Colonic mucosa (tissue), 4 donors: ENCODE results near the gene PCDHB1. TPM values are rescaled to one million over a fixed set of nuclear protein-coding genes. Genes with fewer than 3 reads are reported as not detected.

Experiments
- DNase-seq: peaks from one replicate; pipeline ENCODE4 v3.0.0-alpha.2; 2020
- H3K27ac ChIP-seq: fragments of 200-600 bp; one replicate; pipeline ENCODE4 v1.8.0; 2021
- H3K27me3 ChIP-seq: fragments of 200-600 bp; one replicate; pipeline ENCODE4 v1.8.0; 2021
- H3K36me3 ChIP-seq: fragments of 200-600 bp; one replicate; pipeline ENCODE4 v1.8.0; 2021
- H3K4me1 ChIP-seq: fragments of 200-600 bp; one replicate; pipeline ENCODE4 v1.8.0; 2021; ENCODE audit warnings: mild to moderate bottlenecking
- H3K4me3 ChIP-seq: fragments of 200-600 bp; one replicate; pipeline ENCODE4 v1.8.0; 2021
- H3K9ac ChIP-seq, 2 donors: one replicate each; pipeline ENCODE4 v1.7.0; 2013; ENCODE audit warnings: control low read depth in 2 of 2, low read depth in 2 of 2, low read length in 2 of 2
- H3K9me3 ChIP-seq: fragments of 200-600 bp; one replicate; pipeline ENCODE4 v1.8.0; 2021
- intact Hi-C: fragments of 100-400 bp; cut with DNase I; formaldehyde crosslinking; loops from one replicate; pipeline ENCODE4 v1.14.1; 2022
- total RNA-seq, 2 donors: library from RNA; stranded (reverse); fragmentation: NEBNext Ultra II Directional in 1 of 2; extraction: Animal tissue kit (Norgen Biotek cat#: 25700) in 1 of 2; gene quantifications; one replicate each; pipeline ENCODE4 v1.2.1, GENCODE V29; 2021
- TF ChIP-seq, protein P1 (sequence below): fragments of 200-600 bp; IDR thresholded peaks from one replicate; pipeline ENCODE4 v1.8.0; 2022; ENCODE audit warnings: antibody characterized with exemption, mild to moderate bottlenecking
- donor health status: healthy.
- donor health status: DM: no; HTN: no; CAD: no.
- donor health status: DM: no; HTN: no; CAD: no.

Gene PCDHB1
- total RNA-seq, 2 donors from 2014 or later: not detected

DNA sequence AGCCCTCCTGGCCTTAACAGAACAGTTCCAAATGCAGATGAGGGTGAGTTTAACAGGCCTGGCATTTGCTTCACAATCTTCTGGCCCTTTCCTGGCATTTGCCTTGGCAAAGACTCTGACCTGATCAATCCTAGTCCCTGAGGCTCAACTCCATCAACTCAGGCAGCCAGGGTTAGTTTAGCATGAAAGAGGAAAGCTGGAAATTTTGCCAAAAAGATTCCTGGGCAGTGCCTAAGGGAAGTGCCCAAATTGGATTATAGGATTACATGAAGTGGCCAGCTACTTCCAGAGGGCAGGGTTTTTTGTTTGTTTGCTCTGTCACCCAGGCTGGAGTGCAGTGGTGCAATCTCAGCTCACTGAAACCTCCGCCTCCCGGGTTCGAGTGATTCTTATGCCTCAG is 48.1 kb upstream of the PCDHB1 start:
- no peak overlapping the region for H3K4me3 ChIP-seq
- DNase-seq: no peak
- H3K27me3 ChIP-seq: no peaks in the 10 kb centered on the region
- no peaks in the 10 kb centered on the region for H3K4me1 ChIP-seq
- no peaks in the 10 kb centered on the region for H3K9me3 ChIP-seq
- no peaks in the 10 kb centered on the region for H3K36me3 ChIP-seq
- no peak overlapping the region for H3K9ac ChIP-seq
- TF ChIP-seq, protein P1, sequence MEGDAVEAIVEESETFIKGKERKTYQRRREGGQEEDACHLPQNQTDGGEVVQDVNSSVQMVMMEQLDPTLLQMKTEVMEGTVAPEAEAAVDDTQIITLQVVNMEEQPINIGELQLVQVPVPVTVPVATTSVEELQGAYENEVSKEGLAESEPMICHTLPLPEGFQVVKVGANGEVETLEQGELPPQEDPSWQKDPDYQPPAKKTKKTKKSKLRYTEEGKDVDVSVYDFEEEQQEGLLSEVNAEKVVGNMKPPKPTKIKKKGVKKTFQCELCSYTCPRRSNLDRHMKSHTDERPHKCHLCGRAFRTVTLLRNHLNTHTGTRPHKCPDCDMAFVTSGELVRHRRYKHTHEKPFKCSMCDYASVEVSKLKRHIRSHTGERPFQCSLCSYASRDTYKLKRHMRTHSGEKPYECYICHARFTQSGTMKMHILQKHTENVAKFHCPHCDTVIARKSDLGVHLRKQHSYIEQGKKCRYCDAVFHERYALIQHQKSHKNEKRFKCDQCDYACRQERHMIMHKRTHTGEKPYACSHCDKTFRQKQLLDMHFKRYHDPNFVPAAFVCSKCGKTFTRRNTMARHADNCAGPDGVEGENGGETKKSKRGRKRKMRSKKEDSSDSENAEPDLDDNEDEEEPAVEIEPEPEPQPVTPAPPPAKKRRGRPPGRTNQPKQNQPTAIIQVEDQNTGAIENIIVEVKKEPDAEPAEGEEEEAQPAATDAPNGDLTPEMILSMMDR: no peak
- intact Hi-C loops: no loop called here
- H3K27ac ChIP-seq: no peak overlapping the region

DNA sequence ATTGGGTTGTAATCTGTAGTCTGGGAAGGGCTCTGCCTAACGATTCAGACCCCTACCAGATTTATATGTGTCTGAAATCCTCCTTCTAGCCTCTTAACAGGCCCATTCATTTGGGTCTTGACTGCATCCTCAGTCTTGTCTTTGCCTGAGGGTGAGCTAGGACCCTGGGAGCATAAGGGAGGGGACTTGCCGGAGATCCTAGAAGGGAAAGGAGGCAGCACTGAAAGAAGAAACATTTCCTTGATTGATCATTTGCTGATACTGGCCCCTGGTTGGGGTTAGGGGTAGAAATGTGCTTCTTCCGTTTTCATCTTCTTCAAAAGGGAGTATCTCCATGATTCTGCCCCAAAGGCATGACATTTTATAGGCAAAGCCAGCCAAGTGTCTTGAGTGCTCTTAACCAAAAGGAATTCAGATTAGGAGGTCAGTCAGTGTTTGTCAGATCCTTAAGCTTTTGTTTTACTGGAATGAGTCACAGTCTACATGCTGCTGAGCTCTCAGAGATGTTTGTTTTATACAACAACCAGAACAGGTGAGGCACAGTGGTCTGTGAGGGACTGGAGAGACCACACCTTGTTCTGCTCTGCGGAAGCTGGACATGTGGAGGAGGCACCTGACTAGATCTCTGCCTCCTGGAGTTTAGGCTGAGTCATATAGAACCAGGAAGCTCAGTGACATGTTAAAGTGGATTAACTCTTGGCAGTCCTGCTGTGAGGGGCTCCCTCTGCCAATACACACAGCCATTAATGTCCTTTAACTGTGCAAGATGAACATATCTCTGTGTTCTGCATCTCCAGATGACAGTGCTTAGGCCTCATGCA is 47.2 kb upstream of the PCDHB1 start:
- Histone ChIP-seq H3K9ac (no peak overlapping the region), H3K4me3 (no peak overlapping the region), H3K9me3 (no peaks in the 10 kb centered on the region), H3K36me3 (no peaks in the 10 kb centered on the region), H3K27me3 (no peaks in the 10 kb centered on the region), H3K4me1 (no peaks in the 10 kb centered on the region), H3K27ac (no peak overlapping the region)
- intact Hi-C loops: no loop called here
- DNase-seq: no peak
- TF ChIP-seq, protein P1: no peak

DNA sequence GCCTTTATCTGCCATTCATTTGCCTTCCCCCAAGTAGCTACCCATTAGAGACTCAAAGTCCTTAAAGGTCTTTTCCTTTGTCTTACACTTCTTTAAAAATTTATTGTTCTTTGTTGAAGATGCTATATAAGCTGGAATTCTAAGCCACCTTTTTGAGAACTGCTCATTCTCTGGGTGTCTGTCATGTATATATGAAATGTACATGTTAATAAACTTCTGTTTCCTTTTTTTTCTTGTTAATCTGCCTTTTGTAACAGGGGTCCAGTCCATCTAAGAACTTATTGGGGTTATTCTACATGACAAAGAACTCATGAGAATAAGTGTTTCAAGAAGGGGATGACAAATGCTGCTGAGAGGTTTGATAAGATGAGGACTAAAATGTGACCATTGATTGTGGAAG is 43.4 kb upstream of the PCDHB1 start:
- Histone ChIP-seq H3K9ac (no peak overlapping the region), H3K36me3 (no peaks in the 10 kb centered on the region), H3K27ac (no peak overlapping the region), H3K9me3 (no peaks in the 10 kb centered on the region), H3K27me3 (no peaks in the 10 kb centered on the region), H3K4me3 (no peak overlapping the region), H3K4me1 (no peaks in the 10 kb centered on the region)
- TF ChIP-seq, protein P1: no peak
- intact Hi-C loops: no loop called here
- DNase-seq: no peak

DNA sequence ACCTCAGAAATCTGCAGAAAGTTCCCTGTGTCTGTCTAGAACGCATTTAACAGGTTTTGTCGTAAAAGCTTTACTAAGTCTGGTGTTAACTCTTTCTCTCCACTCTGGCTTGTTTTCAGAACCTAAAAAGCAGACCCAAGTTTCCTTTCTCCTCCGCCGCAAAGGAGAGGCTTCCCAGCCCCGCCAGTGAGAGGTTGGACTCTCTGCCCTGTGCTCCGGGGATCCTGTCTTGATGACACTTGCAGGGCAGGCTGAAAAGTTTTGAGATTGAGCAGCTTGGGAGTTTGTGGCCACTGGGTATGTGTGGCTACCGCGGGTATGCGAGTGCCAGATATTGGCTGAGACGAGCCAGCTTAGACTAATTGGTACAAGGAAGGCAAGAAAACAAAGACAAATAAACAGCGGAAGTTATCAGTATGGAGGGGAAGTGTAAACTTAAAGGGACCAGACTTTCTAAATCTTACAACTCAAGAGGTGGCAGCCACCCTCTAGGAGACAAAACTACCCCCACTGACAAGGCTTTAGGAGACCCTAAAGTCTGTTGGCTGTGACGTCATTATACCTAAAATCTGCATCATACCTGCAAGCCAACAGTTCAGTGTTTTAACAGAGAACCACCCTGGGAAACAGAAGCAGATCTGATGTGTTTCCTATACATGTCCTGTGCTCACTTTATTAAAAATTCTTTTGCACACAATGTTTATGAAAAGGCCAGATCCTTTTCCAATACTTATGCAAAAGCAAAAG is 41.0 kb upstream of the PCDHB1 start:
- intact Hi-C loops: no loop called here
- no peaks in the 10 kb centered on the region for H3K9me3 ChIP-seq

DNA sequence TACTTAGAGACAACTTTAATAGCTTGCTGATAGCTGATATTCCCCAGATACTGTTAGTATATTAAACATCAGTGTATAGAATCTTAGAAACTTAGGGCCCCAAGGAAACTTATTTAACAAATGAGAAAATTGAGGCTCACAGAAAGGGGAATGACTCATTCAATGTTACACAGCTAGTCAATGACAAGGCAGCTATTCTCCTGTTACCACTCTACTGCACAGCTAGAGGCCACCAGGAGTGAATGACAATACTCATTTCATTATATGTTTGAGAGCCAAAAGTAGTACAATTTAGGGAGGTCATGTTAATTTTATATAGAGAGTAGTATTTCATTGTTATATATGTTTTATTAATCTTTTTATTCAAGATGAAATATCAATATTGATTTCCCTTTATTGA is 33.2 kb upstream of the PCDHB1 start:
- H3K9me3 ChIP-seq: no peaks in the 10 kb centered on the region
- H3K4me3 ChIP-seq: no peak overlapping the region
- H3K27me3 ChIP-seq: no peaks in the 10 kb centered on the region
- no peaks in the 10 kb centered on the region for H3K4me1 ChIP-seq
- intact Hi-C loops: no loop called here
- H3K9ac ChIP-seq: no peak overlapping the region
- TF ChIP-seq, protein P1: no peak
- no peak for DNase-seq
- H3K27ac ChIP-seq: no peak overlapping the region
- no peaks in the 10 kb centered on the region for H3K36me3 ChIP-seq

More for the DNA sequence above, 41.0 kb upstream of the PCDHB1 start:
- Histone ChIP-seq H3K4me3 (no peak overlapping the region), H3K9ac (no peak overlapping the region), H3K36me3 (no peaks in the 10 kb centered on the region), H3K4me1 (no peaks in the 10 kb centered on the region), H3K27ac (no peak overlapping the region), H3K27me3 (no peaks in the 10 kb centered on the region)
- DNase-seq: no peak
- TF ChIP-seq, protein P1: no peak
